GM23338 (cell line): ENCODE data around the gene CYB5RL. TPM values are rescaled to one million over a fixed set of nuclear protein-coding genes. Genes with fewer than 3 reads are reported as not detected.
"Not testable (repeated sequence)": the region's sequence is repeated elsewhere in the genome, so short reads cannot be mapped to it uniquely, and the experiment has no call there.

Experiments
- ATAC-seq: fragments of 200-7000 bp; cut with Tn5 transposase; 3 replicates; pipeline ENCODE4 v1.9.1; 2020
- DNase-seq: peaks from one replicate; pipeline ENCODE4 v3.0.0-alpha.2; 2015; ENCODE audit warnings: low spot score
- H2AFZ ChIP-seq: fragments of 200-600 bp; sonication (generic); 2 replicates; pipeline ENCODE4 v1.8.0; 2016; ENCODE audit warnings: antibody characterized with exemption, mild to moderate bottlenecking, moderate library complexity
- H3F3A ChIP-seq: fragments of 200-600 bp; sonication (generic); replicated peaks from 2 replicates; pipeline ENCODE4 v1.8.0; 2017; ENCODE audit warnings: antibody characterized with exemption, mixed run types, low read depth
- H3K27ac ChIP-seq: fragments of 200-600 bp; sonication (generic); 2 replicates; pipeline ENCODE4 v1.6.1; 2016; ENCODE audit warnings: low read depth
- H3K27me3 ChIP-seq: fragments of 200-600 bp; sonication (generic); 2 replicates; pipeline ENCODE4 v1.8.0; 2016; ENCODE audit warnings: mild to moderate bottlenecking, mixed run types, moderate library complexity; ENCODE audit not compliant: insufficient read depth
- H3K36me3 ChIP-seq: fragments of 200-600 bp; sonication (generic); 2 replicates; pipeline ENCODE4 v1.8.0; 2016; ENCODE audit warnings: mild to moderate bottlenecking; ENCODE audit not compliant: insufficient read depth
- H3K4me1 ChIP-seq: fragments of 200-600 bp; sonication (generic); 2 replicates; pipeline ENCODE4 v1.8.0; 2016; ENCODE audit warnings: mild to moderate bottlenecking, moderate library complexity; ENCODE audit not compliant: insufficient read depth
- H3K4me2 ChIP-seq: fragments of 200-600 bp; sonication (generic); 2 replicates; pipeline ENCODE4 v1.7.1; 2017; ENCODE audit warnings: mixed run types
- H3K4me3 ChIP-seq: fragments of 200-600 bp; sonication (generic); 2 replicates; pipeline ENCODE4 v1.6.1; 2016; ENCODE audit warnings: mixed run types
- H3K79me2 ChIP-seq: fragments of 200-600 bp; sonication (generic); replicated peaks from 2 replicates; pipeline ENCODE4 v1.8.0; 2017; ENCODE audit warnings: mild to moderate bottlenecking; ENCODE audit not compliant: insufficient read depth
- H3K9me2 ChIP-seq: fragments of 200-600 bp; sonication (generic); 2 replicates; pipeline ENCODE4 v1.8.0; 2017; ENCODE audit not compliant: insufficient read depth
- H4K20me1 ChIP-seq: fragments of 200-600 bp; sonication (generic); replicated peaks from 2 replicates; pipeline ENCODE4 v1.8.0; 2017; ENCODE audit warnings: mild to moderate bottlenecking; ENCODE audit not compliant: insufficient read depth
- H3K27ac Mint-ChIP-seq: 2 replicates; pipeline ENCODE4 v1.8.0; 2020; ENCODE audit warnings: inconsistent platforms, mild to moderate bottlenecking, moderate library complexity, mixed read lengths
- H3K27me3 Mint-ChIP-seq: 3 replicates; pipeline ENCODE4 v1.8.0; 2022; ENCODE audit warnings: low read depth, mild to moderate bottlenecking, moderate library complexity, mixed read lengths, inconsistent platforms; ENCODE audit not compliant: insufficient read depth, poor library complexity
- H3K36me3 Mint-ChIP-seq: 3 replicates; pipeline ENCODE4 v1.8.0; 2021; ENCODE audit warnings: low read depth, mild to moderate bottlenecking, inconsistent platforms, moderate library complexity, mixed read lengths
- H3K4me1 Mint-ChIP-seq: 3 replicates; pipeline ENCODE4 v1.8.0; 2020; ENCODE audit warnings: mild to moderate bottlenecking, inconsistent platforms, mixed read lengths
- H3K4me3 Mint-ChIP-seq: 3 replicates; pipeline ENCODE4 v1.8.0; 2021; ENCODE audit warnings: moderate library complexity, mild to moderate bottlenecking, inconsistent platforms, mixed read lengths
- H3K9me3 Mint-ChIP-seq: 3 replicates; pipeline ENCODE4 v1.8.0; 2020; ENCODE audit warnings: moderate library complexity, mild to moderate bottlenecking, inconsistent platforms, mixed read lengths
- EZH2phosphoT487 ChIP-seq: fragments of 200-600 bp; sonication (generic); IDR thresholded peaks from one replicate; pipeline ENCODE4 v1.8.1; 2018; ENCODE audit warnings: antibody characterized with exemption; ENCODE audit not compliant: unreplicated experiment
- JUNB ChIP-seq: IDR thresholded peaks from one replicate; pipeline ENCODE4 v1.6.1; 2016; ENCODE audit warnings: antibody characterized with exemption; ENCODE audit not compliant: unreplicated experiment
- NANOG ChIP-seq: IDR thresholded peaks from 2 replicates; pipeline ENCODE4 v1.6.1; 2016; ENCODE audit warnings: antibody characterized with exemption, borderline replicate concordance
- STAT1 ChIP-seq: IDR thresholded peaks from one replicate; pipeline ENCODE4 v1.6.1; 2016; ENCODE audit warnings: antibody characterized with exemption; ENCODE audit not compliant: unreplicated experiment
- ZNF331 ChIP-seq: fragments of 250-450 bp; sonication (Bioruptor Pico); IDR thresholded peaks from 2 replicates; pipeline ENCODE4 v1.5.0; 2020; ENCODE audit warnings: low read depth, mild to moderate bottlenecking, moderate library complexity
- polyA plus RNA-seq: library from polyadenylated mRNA; unstranded; fragments of >200 nt; fragmentation: Nextera tagmentation; extraction: Ambion mirVana; gene quantifications from 2 replicates; pipeline ENCODE4 v1.2.1, GENCODE V29; 2016
- total RNA-seq: library from RNA; depleted of rRNA; stranded (reverse); fragments of >200 nt; shearing (Covaris generic); gene quantifications from 2 replicates; pipeline ENCODE4 v1.2.3, GENCODE V29; 2014
- TF ChIP-seq, protein P1 (sequence below): IDR thresholded peaks from 2 replicates; pipeline ENCODE4 v1.6.1; 2016; ENCODE audit warnings: antibody characterized with exemption

CYB5RL gene
- total and polyA plus RNA-seq, 2 experiments from 2014 or later: 5.9 to 11.5 TPM

DNA sequence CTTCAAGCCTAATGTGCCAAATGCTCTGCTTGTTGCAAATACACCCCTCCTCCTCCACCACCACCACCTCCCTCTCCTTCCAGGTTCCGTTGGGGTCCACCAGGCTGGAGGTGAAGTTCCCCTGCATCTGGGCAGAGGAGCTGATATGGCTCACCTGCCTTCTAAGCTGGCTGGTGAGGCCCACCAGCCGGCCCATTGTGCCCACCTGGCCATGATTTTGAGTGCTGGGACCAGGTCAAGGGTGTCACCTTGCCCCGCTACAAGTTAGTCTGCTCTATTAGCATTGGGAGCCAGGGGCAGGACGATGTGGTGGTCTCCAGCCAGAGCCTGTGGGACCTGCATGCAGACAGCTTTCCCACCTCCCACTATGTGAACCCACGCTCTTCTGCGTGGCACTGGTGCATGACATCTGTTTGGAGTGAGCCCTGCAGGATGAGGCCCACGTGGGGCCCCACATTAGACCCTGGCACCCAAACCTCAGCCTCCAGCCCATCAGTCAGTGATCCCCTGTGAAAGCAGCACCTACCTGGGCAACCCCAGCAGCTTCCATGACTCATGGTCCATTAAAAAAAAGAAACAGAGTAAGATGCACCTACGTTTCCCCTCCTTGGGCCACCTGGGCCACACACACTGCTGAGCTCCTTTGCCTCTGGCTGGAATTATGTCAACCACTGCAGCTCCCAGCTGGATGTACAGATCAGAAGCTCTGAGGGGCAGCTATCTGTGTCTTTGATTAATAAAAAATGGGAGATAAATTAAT lies 31.4 kb downstream of the CYB5RL start:
- no peak overlapping the region; the same call in 1 of the 2 replicates for H3K27ac Mint-ChIP-seq
- no peaks in the 10 kb centered on the region for H4K20me1 ChIP-seq
- no peaks in the 10 kb centered on the region for H3K9me3 Mint-ChIP-seq
- no peaks in the 10 kb centered on the region for H3K36me3 Mint-ChIP-seq
- H3K4me1 ChIP-seq: no peaks in the 10 kb centered on the region
- H3K4me3 ChIP-seq: no peak overlapping the region
- no peak for DNase-seq
- no peak overlapping the region for H2AFZ ChIP-seq
- H3K79me2 ChIP-seq: no peaks in the 10 kb centered on the region
- peaks cover 10% of the 10 kb centered on the region; the same call in 2 of the 3 replicates for H3K4me1 Mint-ChIP-seq
- no peak overlapping the region for H3K4me3 Mint-ChIP-seq
- TF ChIP-seq, protein P1, sequence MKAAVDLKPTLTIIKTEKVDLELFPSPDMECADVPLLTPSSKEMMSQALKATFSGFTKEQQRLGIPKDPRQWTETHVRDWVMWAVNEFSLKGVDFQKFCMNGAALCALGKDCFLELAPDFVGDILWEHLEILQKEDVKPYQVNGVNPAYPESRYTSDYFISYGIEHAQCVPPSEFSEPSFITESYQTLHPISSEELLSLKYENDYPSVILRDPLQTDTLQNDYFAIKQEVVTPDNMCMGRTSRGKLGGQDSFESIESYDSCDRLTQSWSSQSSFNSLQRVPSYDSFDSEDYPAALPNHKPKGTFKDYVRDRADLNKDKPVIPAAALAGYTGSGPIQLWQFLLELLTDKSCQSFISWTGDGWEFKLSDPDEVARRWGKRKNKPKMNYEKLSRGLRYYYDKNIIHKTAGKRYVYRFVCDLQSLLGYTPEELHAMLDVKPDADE: no peak
- TF ChIP-seq NANOG (no peak), ZNF331 (CRISPR knock-in tag) (no peak)
- ATAC-seq: no peak
- H3K4me2 ChIP-seq: no peak overlapping the region
- H3F3A ChIP-seq: no peaks in the 10 kb centered on the region
- H3K27me3 ChIP-seq: no peaks in the 10 kb centered on the region
- H3K27me3 Mint-ChIP-seq: peaks cover 4% of the 10 kb centered on the region
- H3K9me2 ChIP-seq: no peaks in the 10 kb centered on the region
- H3K27ac ChIP-seq: no peak overlapping the region
- H3K36me3 ChIP-seq: no peaks in the 10 kb centered on the region

DNA sequence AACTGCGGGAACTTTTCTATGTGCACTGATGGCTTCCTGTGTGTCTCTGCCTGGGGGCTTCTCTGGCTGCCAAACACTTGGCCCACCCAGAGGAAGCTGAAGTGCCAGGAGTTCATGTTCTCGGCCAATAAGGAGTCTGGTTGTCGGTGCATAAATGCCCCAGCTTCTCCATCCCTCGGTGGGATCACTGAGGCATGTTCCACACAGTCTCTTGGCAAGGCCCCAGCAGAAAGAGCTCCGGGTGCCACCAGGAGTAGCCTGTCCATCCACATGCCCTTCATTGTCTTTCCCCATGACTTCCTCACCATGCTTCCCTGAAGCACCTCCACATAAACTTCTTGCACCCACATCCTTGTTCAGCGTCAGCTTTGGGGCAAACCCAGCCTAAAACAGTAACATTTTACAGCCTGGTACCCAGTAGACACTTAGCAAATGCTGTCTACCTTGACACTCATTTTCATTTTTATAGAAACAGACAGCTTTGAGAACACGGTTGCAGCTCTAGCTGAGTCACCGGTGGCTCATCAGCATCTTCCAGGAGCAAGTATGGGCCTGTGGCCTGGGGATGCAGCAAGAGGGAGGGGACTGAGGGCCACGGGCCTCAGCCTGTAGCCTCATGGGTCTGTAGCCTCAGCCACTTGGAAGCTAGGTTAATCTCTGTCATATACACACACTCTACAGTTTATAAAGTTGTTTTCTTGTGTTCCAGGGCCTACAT lies 32.2 kb downstream of the CYB5RL start:
- TF ChIP-seq, protein P1: no peak
- no peak for TF ChIP-seq EZH2phosphoT487
- no peak for TF ChIP-seq ZNF331 (CRISPR knock-in tag)
- no peak for TF ChIP-seq STAT1
- no peak for TF ChIP-seq JUNB
- H4K20me1 ChIP-seq: no peaks in the 10 kb centered on the region
- no peaks in the 10 kb centered on the region for H3F3A ChIP-seq
- no peaks in the 10 kb centered on the region for H3K9me2 ChIP-seq
- no peaks in the 10 kb centered on the region for H3K36me3 ChIP-seq
- H3K4me2 ChIP-seq: no peak overlapping the region
- no peak for ATAC-seq
- no peaks in the 10 kb centered on the region for H3K9me3 Mint-ChIP-seq
- H3K4me1 ChIP-seq: no peaks in the 10 kb centered on the region
- H3K36me3 Mint-ChIP-seq: no peaks in the 10 kb centered on the region
- no peak overlapping the region for H3K27ac ChIP-seq
- DNase-seq: no peak
- H3K4me3 Mint-ChIP-seq: no peak overlapping the region
- H3K27me3 ChIP-seq: no peaks in the 10 kb centered on the region
- H3K4me3 ChIP-seq: no peak overlapping the region
- peaks cover 6% of the 10 kb centered on the region for H3K27me3 Mint-ChIP-seq
- H2AFZ ChIP-seq: no peak overlapping the region
- no peak overlapping the region for H3K27ac Mint-ChIP-seq
- peaks cover 10% of the 10 kb centered on the region; the same call in 2 of the 3 replicates for H3K4me1 Mint-ChIP-seq
- no peaks in the 10 kb centered on the region for H3K79me2 ChIP-seq

DNA sequence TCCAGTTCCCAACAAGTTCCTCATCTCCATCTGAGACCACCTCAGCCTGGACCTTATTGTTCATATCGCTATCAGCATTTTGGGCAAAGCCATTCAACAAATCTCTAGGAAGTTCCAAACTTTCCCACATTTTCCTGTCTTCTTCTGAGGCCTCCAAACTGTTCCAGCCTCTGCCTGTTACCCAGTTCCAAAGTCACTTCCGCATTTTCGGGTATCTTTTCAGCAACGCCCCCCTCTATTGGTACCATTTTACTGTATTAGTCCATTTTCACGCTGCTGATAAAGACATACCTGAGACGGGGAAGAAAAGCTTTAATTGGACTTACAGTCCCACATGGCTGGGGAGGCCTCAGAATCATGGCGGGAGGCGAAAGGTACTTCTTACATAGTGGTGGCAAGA lies 33.5 kb downstream of the CYB5RL start:
- not testable (repeated sequence) for H3K27me3 Mint-ChIP-seq, H4K20me1 ChIP-seq, ATAC-seq, H3K36me3 ChIP-seq, H3K9me3 Mint-ChIP-seq, H3K4me3 Mint-ChIP-seq, H3K27me3 ChIP-seq, H3K4me1 ChIP-seq, H3F3A ChIP-seq, H3K4me3 ChIP-seq, H3K4me2 ChIP-seq, H3K36me3 Mint-ChIP-seq, H2AFZ ChIP-seq, DNase-seq, H3K79me2 ChIP-seq, H3K9me2 ChIP-seq, H3K27ac Mint-ChIP-seq, H3K27ac ChIP-seq
- H3K4me1 Mint-ChIP-seq: peaks cover 10% of the 10 kb centered on the region; the same call in 2 of the 3 replicates
